HL-60/S4 treated with phorbol 12-myristate 13-acetate at 8.2 ng/mL for 4 days and 3 days (cell line): ENCODE results near the gene ATP8A2.

ENCODE experiments used
- in situ Hi-C: fragments of 300-500 bp; cut with MboI; formaldehyde crosslinking; loops from 2 replicates; pipeline ENCODE4 v1.15.0; 2022; ENCODE audit warnings: low sequenced_read_pairs

The ATP8A2 gene

DNA sequence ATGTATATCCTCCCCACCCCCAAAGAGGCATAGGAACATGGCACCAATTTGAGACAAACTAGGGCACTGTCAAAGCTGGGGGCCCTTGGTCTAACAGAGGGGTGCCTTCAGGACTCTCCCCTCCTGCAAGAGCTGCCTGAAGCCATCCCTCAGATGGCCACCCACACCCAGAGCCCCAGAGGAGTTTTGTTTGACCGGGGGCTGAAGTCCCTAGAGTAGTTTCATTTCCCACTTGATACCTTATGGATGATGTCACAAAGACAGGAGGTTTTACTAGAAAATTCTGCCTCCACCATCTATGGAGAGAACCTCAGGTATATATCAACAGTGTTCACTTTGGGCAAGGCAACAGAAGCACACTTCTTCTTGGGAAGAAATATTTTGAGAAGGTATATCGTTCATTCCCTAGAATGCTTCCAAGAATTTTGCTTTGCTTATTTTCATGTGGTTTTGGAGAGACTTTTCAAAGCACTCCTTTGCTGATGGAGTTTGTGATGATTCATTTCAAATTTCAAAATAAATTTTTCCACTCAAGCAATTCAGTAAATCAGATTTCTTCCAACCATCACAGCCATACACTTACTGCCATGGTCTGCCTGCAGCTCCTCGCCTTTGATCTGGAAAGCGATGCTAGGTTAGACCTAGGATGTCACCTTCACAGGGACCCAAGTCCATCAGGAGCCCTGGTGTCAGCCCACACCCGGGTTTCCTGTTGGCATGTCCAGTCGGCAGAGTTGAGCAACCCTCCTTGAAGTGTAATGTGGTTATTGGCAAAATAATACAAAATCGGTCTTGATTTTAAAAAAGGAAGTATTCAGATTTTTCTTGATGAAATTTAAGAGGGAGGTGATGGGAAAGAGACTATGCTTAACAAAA is 473.0 kb downstream of the ATP8A2 start:
- in situ Hi-C loops: no loop called here

DNA sequence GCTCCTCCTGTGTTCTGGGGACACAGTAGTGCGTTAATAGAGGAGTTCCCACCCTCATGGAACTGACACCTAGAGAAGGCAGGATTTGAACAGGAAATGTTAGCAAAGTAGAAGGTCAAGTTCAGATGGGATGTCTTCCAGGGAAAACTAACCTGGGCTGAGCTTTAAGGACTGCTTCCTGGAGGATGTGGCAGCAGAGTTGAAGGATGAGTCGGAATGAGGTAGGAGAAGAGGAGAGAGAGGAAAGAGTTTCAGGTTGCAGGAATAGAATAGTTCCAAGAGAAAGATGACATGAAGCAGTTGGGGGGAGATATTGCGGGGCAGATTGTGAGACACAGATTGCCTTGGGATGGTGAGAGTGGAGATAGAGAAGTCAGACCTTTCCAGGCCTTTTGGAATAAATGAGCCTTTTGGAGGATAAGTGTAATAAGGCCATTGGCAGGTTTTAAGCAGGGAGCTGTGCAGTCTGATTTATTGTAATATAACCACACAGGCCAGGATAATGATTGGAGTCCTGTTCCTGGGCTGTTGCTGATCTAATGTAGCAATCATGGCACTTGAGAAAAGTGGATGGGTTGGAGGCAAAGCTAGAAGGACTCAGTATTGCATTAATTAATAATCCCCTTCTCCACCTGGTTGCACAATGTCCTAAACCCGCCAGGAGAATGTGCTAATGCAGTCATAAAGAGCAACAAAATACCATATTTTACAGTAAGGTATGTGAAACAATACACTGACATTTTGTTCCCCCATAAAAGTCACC is 474.6 kb downstream of the ATP8A2 start:
- in situ Hi-C loops: no loop called here

DNA sequence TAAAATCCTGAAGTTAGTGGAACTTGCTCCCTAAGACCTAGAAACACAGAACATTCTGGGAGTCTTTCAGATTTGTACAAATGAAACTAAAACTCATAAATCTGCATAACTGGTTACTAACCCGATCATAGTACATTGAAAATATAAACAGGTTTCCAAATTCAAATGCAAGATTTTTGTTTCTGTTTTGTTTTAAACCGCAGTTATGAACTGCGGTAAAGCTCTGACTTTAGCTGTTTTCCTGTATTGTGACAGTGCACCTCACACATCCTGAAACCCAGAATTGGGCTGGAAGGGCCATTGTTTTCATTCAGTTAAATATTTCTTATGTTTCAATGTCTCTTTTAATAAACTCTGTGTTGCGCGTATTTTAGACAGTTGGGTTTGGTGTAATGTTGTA is 475.4 kb downstream of the ATP8A2 start:
- in situ Hi-C loops: no loop called here

DNA sequence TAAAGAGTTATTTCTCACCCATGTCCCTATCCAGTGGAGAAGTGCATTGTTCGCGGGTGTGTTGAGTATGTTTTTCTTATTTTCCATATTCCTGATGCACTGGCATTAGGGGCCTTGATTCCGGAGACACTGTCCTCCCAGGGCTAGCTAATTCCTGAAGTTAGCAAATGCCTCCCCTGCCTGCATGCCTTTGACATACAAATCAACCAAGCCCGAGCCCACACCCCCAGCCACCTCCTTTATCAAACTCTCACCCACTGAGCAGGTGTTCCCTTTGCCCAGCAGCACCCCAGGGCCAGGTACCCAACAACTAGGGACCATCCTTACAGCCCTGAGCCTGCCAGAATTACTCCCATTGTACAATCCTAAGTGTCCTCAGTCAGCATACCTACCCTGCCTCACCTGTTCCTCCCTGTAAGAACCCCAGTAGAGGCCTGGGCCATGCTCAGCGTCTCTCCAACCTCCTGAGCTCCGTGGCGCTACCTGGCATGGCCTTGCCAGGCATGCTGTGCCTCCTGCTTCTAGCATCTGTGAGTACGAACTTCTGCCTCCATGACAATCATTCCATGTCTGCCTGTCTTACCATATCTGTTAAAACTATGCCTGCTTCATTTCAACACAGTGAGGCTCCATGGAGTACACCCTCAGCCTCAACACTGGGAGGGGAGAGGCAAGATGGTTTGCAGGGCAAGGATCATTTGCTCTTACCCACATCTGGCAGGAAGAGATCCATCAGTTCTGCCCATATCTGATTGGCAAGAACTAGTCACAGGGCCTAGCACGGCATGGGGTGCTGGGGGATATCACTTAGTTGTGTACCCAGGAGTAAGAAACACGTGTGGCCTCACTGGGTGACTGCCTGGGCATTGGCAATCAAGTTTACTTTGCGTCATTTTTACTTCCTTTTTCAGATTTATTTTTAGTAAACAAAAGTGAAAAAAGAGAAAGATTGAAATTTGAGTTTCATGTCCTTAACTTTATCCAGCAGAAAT is 476.2 kb downstream of the ATP8A2 start:
- in situ Hi-C loops: no loop called here

DNA sequence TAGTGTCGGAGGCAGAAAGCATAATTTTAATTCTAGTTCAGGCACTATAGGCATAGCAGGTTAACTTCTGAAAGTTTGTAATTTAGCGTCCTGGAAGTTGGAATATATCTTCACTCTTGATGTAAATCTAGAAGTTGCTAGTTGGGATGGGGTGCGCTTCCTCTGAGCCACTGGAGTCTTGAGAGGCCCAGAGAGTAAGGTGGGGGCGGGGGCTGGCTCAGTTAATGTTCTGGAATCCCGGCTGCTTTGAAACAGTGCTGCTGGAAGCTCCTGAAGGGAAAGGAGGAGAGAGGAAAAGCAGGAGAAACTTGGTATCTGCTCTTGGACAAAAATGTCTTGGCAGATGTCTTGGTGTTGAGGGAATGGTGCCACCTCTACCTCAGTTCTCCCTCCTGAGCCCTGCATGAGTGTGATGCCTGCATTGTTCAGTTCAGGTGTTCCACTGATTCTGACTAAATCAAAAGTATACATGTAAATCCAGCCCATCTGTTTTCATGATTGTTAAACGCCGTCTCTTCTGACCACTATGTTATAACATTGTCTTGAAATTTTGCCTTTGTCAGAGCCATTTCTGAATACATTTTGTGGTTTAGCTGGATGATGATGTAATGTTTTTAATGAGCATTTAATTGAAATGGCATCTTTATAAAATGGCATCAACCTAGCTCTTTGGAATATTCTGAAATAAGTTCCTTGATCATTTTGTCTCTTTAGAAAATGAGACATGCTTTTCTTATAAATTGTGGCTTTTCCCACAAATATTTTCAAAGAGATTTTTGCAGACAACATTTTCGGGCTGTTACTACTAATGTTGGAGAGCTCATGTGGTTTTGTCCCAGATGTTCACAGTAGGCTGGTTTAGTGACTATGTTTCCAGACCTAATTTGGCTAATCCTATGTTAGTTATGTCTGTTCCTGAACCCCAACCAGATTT is 477.3 kb downstream of the ATP8A2 start:
- in situ Hi-C loops: no loop called here

DNA sequence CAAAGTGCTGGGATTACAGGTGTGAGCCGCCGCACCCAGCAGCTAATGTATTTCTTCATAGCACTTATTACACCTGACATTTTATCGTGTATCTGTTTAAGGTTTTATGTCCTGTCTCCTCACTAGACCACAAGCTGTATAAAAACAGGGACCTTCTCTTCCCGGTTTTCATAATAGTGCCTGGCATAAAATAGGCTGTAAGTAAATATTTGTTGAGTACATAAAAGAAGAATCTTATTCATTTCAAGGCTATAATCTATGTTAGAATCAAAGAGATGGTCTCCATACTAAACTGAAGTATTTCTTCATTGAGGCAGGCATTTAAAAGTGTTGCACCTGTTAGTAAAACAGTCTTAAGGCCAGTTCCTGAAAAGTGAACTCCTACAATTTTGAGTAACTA is 486.1 kb downstream of the ATP8A2 start:
- in situ Hi-C loops: no loop called here

DNA sequence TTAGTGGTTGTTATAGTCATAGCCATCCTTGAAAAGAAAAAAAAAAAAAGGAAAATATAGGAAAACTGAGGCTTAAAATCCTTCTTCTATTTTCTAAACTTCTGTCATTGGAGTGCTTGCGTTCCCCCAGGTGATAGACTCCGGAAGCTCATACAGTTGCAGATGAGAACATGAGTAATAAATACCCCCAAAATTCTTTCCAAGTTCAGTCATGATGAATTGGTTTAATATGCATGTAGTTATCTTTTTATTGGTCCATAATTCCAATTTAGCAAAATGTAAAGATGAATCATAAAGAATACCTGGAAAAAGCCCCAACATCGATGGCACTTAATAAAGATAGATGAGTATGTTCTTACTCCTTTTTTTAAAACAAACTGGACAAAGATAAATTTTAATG is 487.8 kb downstream of the ATP8A2 start:
- in situ Hi-C loops: no loop called here

DNA sequence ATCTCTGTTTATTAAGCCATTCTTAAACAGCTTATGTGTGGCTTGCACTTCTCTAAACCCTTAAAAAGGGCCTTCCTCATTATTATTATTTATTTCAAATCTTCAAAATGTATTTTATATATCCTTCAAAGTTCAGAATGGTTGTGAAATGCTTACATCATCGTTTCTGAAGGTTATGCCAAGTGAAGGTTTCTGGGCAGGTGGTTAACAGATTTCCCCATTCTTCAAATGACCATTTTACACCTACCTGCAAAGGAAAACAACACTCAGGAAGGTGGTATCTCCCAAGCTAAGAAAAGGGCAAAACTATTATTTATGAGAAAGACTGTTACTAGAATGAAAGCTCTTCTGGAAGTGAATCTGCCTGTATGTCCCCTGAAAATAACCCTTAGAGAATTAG is 488.5 kb downstream of the ATP8A2 start:
- in situ Hi-C loops: no loop called here

DNA sequence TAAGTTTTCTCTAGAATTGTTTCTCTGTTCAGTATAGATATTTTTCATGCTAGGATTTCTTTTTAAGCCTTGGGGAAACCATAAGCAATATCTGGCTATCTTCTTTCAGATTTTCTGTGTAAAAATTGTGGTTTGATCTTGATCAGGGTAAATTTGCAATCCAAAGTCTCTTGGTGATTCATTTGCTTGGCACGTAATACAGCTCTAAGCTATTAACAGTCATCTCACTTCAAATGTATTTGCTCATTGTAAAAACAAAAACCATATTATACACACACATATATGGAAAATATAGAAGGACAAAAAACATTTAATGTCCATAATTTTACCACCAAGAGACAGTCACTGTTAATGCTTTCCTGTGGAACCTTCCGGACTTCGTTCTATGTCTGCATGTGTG is 489.1 kb downstream of the ATP8A2 start:
- in situ Hi-C loops: no loop called here

DNA sequence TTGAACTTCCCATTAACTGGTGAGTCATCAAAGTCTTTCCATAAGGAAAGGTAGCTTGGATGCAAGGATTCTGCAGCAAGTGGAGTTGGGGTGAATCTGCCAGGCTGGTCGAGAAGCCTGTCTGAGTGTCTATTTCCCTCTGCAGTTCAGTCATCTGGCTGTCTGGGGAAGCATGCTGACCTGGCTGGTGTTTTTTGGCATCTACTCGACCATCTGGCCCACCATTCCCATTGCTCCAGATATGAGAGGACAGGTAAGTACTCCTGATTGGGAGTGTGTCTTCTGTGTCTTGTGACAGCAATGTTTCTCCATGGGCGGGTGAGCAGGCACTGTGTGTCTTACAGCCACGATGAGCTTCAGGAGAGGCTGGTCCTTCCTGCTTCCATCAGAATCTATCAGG is 490.4 kb downstream of the ATP8A2 start:
- in situ Hi-C loops: no loop called here

DNA sequence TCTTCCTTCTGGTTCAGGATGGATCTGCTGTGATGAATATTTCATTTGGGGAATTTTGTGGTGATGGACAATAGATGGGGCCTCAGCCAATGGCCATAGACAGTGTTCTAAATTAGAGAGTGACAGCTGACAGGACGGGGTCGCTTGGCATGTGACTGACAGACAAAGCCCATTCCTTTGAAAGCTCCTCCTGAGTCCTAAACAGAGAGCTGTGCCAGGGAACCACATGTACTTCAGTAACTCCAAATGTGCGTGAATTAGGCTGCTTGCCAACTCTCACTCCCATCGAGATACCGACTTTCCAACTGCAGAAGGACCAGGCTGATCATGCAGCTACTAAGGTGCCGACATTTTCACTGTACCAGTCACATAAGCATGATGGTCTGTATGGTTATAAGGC is 492.3 kb downstream of the ATP8A2 start:
- in situ Hi-C loops: no loop called here

DNA sequence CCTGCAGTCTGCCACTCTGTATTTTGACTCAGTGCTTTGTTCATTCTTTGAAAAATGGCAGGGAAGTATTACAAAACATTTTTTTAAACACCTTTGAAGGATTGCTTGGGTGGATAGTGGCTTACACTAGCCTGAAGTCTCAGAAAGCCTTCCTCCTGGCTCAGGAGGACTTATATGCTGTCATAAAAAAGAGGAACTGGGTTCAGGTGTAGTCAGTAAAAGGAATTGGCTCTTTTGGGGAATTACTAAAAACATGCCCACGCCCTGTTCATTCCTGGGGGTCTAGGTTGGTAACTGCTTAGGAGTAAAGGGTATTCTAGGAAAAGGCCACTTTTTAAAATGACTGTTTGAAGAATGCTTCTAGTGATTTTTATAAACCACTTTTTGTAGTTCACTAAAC is 493.2 kb downstream of the ATP8A2 start:
- in situ Hi-C loops: no loop called here

DNA sequence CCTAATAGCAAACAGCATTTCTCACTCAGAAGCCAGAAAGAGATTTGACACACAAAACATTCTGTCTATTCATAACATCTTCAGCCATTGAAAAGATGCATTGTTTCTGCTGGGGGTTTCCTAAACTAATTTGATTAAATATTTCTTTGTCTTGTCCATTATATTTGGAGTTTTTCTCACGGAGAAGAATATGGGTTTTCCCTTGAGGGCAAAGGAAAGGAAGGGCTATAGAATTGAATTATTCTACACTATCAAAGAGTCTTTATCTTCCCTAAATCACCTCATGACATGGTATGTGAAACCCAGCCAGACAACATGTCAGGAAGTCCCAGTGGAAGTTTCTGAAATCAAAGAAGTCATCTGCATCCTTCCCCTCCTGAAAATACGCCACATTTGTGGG is 493.6 kb downstream of the ATP8A2 start:
- in situ Hi-C loops: no loop called here

DNA sequence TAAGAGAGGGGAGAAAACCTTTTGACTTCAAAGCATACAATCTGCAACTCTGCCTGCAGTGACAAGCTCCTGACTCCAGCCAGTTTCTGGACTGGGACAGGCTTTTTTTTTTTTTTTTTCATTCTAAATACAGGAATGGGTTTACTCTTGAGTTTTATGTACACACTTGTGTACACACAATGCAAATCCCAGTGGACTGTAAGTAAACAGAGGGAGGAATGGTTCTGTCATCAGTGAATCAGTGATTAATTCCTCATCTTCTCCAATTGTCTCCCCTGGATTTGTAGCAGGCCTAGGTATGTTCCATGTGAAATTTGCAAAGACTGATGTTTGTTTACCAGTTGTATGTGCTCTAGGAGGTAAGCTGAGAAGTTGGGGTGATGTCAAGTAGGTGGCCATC is 495.3 kb downstream of the ATP8A2 start:
- in situ Hi-C loops: no loop called here

DNA sequence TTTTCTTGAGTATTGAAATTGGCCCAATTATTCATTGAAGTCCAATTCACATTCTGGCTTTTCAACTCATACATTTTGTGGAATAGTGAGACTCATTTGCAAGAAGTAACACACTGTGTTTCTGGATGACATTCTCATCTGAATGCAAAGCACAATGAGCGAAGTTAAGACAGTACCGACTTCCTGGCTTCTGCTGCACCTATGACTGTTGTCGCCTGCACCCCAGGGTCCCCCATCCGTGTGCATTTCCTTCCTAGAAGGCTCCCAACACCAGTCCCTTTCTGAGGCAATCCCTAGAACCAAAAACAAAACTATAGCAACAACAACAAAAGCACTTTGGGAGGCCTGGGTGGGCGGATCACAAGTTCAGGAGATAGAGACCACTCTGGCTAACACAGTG is 496.7 kb downstream of the ATP8A2 start:
- in situ Hi-C loops: no loop called here

DNA sequence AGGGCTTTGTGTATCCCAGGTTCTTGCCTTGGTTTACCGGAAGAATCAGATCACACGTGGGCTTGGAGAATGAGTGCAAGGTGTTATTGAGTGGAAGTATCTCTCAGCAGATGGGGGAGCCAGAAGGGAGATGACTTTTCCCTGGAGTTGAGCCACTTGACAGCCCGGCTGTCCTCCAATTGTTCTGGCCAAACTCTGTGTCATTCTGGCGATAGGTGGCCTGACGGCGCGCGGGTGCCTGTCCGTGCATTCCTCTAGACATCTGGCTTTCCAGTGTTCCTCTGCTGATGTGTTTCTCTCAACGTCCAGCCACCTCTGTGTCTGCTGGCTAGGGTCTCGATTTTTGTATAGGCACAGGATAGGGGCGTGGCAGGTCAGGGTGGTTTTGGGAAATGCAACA is 498.2 kb downstream of the ATP8A2 start:
- in situ Hi-C loops: no loop called here

DNA sequence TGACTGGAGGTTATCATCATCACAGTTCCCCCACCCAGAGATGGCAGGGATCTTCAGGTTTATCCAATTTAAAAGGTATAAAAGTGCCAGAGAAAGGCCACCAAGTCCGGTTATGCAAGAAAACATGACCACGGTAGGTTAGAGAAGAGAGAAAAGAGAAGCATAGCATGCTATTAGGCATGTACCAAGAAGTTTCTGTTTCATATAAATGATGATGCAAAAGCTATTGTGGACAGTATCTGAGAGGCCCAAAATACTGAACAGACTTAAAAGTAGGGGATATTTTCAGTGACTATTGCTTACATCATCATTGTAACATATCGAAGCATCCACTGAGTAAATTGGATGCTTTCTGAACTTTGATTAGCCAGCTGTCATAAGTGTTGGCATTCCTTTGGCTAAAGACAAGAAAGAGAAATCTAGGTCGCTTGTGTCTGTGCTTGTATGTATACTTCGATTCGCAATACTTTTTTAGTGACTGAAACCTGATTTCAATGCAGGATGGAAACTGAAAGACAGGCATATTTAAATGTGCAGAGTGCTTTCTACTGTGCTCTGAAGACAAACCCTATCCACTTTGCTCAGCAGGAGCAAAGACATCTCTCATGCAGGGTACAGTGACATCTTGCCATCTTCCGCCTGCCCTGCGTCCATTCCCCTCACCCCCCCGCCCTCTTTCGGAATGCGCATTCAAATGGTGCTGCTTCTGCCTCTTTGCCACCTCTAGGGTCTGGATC is 499.8 kb downstream of the ATP8A2 start:
- in situ Hi-C loops: no loop called here

DNA sequence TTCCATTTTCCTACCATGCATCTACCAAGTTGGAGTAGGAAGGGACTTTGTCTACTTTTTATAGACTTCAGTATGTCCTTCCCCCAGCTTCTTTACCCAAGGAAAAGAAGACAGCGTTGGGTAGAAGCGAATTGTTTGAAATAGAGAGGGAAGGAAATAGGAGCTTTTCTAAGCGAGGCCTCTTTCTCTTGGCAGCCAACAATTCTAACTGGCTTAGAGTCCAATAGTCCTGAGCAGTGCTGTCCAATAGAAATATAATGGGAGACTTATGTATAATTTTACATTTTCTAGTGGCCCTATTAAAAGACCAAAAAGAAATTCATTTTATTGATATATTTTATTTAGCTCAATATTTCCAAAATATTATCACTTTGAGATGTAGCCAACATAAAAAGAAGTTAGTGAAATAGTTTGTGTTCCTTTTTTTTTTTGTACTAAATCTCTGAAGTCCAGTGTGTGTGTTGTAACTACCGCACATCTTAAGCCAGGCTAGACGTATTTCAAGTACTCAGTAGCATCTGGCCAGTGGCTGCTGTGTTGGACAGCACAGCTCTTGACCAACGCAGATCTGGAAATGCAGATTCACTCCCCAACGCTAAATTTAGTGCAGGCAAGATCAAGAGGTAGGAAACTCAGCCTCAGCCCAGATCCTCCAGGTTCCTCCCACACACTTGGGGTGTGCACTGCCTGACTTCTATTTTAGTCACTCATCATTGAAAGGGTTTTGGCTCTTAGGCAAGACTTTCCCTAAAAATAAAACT is 500.9 kb downstream of the ATP8A2 start:
- in situ Hi-C loops: no loop called here

DNA sequence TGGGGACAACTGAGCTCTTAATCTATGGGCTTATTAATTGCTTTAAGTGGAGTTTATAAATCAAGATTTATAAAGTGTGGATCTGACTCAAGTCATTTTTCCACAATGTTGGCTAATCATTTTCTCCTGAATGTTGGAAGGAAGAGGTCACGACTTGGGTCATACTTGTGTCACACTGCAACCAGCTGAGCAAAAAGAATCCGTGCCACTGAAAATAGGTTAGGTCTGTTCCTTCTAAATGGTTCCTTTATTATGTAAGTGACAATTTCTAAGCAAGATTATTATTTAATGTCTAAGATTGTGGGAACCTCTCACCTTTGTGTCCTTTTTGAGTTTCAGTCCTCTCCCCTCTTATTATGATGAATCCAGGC is 501.5 kb downstream of the ATP8A2 start:
- in situ Hi-C loops: no loop called here
